Right lobe of liver (tissue), 4 donors: ENCODE measurements around the gene AASDH.

Experiments used
- CTCF ChIP-seq, 4 donors: fragments of 200-600 bp in 3 of 4; fragments of 450-650 bp in 1 of 4; IDR thresholded peaks; one replicate each; pipeline versions ENCODE4 v1.5.1 to v1.8.0; 2016 to 2022; ENCODE audit warnings: antibody characterized with exemption in 4 of 4, mild to moderate bottlenecking in 2 of 4
- POLR2A ChIP-seq: fragments of 450-650 bp; IDR thresholded peaks from one replicate; pipeline ENCODE4 v1.6.1; 2017; ENCODE audit warnings: antibody characterized with exemption, mild to moderate bottlenecking
- donor health status: DM: no; HTN: no; CAD: no.
- donor health status: DM: no; HTN: no; CAD: no.
- donor health status: DM: no; HTN: yes; CAD: no.

DNA sequence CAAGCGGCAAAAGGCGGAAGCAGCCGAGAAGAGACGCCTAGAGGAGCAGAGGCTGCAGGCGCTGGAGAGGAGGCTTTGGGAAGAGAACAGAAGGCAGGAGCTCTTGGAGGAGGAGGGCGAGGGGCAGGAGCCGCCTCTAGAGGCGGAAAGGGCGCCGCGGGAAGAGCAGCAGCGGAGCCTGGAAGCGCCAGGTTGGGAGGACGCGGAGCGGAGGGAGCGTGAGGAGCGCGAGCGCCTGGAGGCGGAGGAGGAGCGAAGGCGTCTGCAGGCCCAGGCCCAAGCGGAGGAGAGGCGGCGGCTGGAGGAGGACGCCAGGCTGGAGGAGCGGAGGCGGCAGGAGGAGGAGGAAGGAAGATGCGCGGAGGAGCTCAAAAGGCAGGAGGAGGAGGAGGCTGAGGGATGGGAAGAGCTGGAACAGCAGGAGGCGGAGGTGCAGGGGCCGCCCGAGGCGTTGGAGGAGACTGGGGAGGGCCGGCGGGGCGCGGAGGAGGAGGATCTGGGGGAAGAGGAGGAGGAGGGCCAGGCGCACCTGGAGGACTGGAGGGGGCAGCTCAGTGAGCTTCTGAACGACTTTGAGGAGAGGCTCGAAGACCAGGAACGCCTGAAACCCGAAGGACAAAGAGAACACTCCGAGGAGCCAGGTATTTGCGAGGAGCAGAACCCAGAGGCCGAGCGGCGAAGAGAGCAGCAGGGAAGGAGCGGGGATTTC lies 72.9 kb downstream of the AASDH start:
- TF ChIP-seq CTCF (IDR thresholded peaks at IDR 0.05) (no peak), POLR2A (no peak)
